PC-9 (cell line): ENCODE data around the gene MICA.

ENCODE experiments used
- EZH2 ChIP-seq: fragments of 200-600 bp; sonication (generic); IDR thresholded peaks from 2 replicates; pipeline ENCODE4 v1.8.0; 2017; ENCODE audit warnings: antibody characterized with exemption, low read depth
- TF ChIP-seq, protein P1 (sequence below): fragments of 200-600 bp; sonication (generic); conservative IDR thresholded peaks from 2 replicates; pipeline ENCODE4 v1.6.1; 2017; ENCODE audit warnings: mixed run types, antibody characterized with exemption, mild to moderate bottlenecking, moderate library complexity

- TF ChIP-seq EZH2: no peak
- TF ChIP-seq, protein P1, sequence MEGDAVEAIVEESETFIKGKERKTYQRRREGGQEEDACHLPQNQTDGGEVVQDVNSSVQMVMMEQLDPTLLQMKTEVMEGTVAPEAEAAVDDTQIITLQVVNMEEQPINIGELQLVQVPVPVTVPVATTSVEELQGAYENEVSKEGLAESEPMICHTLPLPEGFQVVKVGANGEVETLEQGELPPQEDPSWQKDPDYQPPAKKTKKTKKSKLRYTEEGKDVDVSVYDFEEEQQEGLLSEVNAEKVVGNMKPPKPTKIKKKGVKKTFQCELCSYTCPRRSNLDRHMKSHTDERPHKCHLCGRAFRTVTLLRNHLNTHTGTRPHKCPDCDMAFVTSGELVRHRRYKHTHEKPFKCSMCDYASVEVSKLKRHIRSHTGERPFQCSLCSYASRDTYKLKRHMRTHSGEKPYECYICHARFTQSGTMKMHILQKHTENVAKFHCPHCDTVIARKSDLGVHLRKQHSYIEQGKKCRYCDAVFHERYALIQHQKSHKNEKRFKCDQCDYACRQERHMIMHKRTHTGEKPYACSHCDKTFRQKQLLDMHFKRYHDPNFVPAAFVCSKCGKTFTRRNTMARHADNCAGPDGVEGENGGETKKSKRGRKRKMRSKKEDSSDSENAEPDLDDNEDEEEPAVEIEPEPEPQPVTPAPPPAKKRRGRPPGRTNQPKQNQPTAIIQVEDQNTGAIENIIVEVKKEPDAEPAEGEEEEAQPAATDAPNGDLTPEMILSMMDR: no peak
These were observed 43.1 kb downstream of the MICA start for GRCh38 chr6:31446481-31446880.
